SH-SY5Y (cell line): ENCODE data around the gene C1orf141.

Experiments
- GATA2 ChIP-seq: IDR thresholded peaks from 2 replicates; pipeline ENCODE4 v1.6.1; 2011; ENCODE audit warnings: mild to moderate bottlenecking, low read depth, low read length
- GATA3 ChIP-seq: IDR thresholded peaks from 2 replicates; pipeline ENCODE4 v1.6.1; 2011; ENCODE audit warnings: low read depth, mild to moderate bottlenecking, low read length, moderate library complexity

- no peak for TF ChIP-seq GATA2
- TF ChIP-seq GATA3 = no peak
Measured at GRCh38 chr1:67146101-67146500, 11.3 kb upstream of the C1orf141 start.
